Stimulated activated CD8-positive, alpha-beta memory T cell treated with anti-CD3 and anti-CD28 coated beads, Interleukin-4, amount 100 ng/mL, for 24 hours (primary cell): Measurements from ENCODE around the gene C17orf114.
A peak's percentile ranks its signal among the peaks of the same experiment; 100 is the strongest.
"Not testable (repeated sequence)": the region's sequence is repeated elsewhere in the genome, so short reads cannot be mapped to it uniquely, and the experiment has no call there.

Experiments
- DNase-seq: peaks from one replicate; pipeline ENCODE4 v3.0.0-alpha.2; 2020; ENCODE audit warnings: low read depth

Gene C17orf114

GRCh38 chr17:4802228-4802627, at the start of gene C17orf114:
Gene C17orf114, minus strand, starts transcription at chr17:4802328.
- DNase-seq: no peak

- no peak for DNase-seq
Observed at GRCh38 chr17:4851084-4851483, 49.0 kb upstream of the C17orf114 start.

GRCh38 chr17:4850246-4850645, 48.1 kb upstream of the C17orf114 start:
- DNase-seq: no peak

- DNase-seq: no peak
Observed at GRCh38 chr17:4849011-4849536, 46.9 kb upstream of the C17orf114 start.

GRCh38 chr17:4846635-4847390, 44.7 kb upstream of the C17orf114 start:
- no peak for DNase-seq

GRCh38 chr17:4845118-4845517, 43.0 kb upstream of the C17orf114 start:
- DNase-seq: no peak

- DNase-seq: no peak
Observed at GRCh38 chr17:4843321-4844000, 41.3 kb upstream of the C17orf114 start.

GRCh38 chr17:4842376-4842775, 40.2 kb upstream of the C17orf114 start:
- no peak for DNase-seq

- DNase-seq: no peak
Observed at GRCh38 chr17:4840893-4841242, 38.7 kb upstream of the C17orf114 start.

- no peak for DNase-seq
Observed at GRCh38 chr17:4839965-4840892, 38.1 kb upstream of the C17orf114 start.

- DNase-seq: no peak
Observed at GRCh38 chr17:4839221-4839620, 37.1 kb upstream of the C17orf114 start.

- no peak for DNase-seq
Observed at GRCh38 chr17:4838309-4838785, 36.2 kb upstream of the C17orf114 start.

GRCh38 chr17:4837471-4838308, 35.6 kb upstream of the C17orf114 start:
- no peak for DNase-seq

GRCh38 chr17:4836221-4836620, 34.1 kb upstream of the C17orf114 start:
- no peak for DNase-seq

- DNase-seq: no peak
Observed at GRCh38 chr17:4834681-4835020, 32.5 kb upstream of the C17orf114 start.

- DNase-seq: no peak
Observed at GRCh38 chr17:4833941-4834680, 32.0 kb upstream of the C17orf114 start.

- DNase-seq: peak; percentile 79
Observed at GRCh38 chr17:4833178-4833940, 31.2 kb upstream of the C17orf114 start, which contains the start of gene MINK1. Gene MINK1, plus strand, starts transcription at chr17:4833340. Its CDS starts 244 bp downstream, at chr17:4833584.

- not testable (repeated sequence) for DNase-seq
Observed at GRCh38 chr17:4832829-4833177, 30.7 kb upstream of the C17orf114 start.

- no peak for DNase-seq
Observed at GRCh38 chr17:4827399-4827798, 25.3 kb upstream of the C17orf114 start.
